ENCODE measurements around the gene IFT43.

IFT43 gene

DNA sequence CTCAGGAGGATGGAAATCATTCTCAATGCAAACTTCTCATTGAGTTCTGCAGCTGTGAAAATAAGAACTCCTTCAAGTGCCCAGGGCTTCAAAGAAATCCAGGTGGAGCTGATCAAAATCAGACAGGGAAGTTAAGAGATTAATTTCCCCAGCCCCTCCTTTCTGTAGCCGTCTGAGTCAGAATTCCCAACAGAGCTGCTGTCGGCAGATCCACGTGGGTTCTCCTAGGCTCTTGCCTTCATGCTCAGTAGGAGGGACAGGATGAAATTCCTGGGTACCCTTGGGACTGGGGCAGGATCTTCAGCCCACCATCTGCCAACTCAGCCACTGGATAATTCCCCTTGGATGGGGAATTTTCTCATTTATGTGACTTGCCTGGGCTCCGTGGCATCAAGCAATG is 17.1 kb upstream of the IFT43 start:
- Histone ChIP-seq H3K36me3 (ENCODE audit: control insufficient read depth in 5 of 5, insufficient read depth in 5 of 5, low read length in 5 of 5) (peaks cover 3 to 32% (median 26%) of the 10 kb centered on the region in 5 donors), H3K9ac (ENCODE audit: low read length in 5 of 5) (no peak overlapping the region), H3K9me3 (ENCODE audit: control insufficient read depth in 5 of 5, low read length in 5 of 5) (no peaks in the 10 kb centered on the region), H3K4me3 (ENCODE audit: low read depth in 1 of 5, low read length in 5 of 5) (peak overlapping the region in 1 of 5 donors; percentile 51), H3K27me3 (ENCODE audit: control insufficient read depth in 5 of 5, insufficient read depth in 4 of 5, low read length in 5 of 5) (no peaks in the 10 kb centered on the region), H3K27ac (ENCODE audit: low read depth, low read length) (peak overlapping the region; percentile 21), H3K4me1 (ENCODE audit: control insufficient read depth in 5 of 5, insufficient read depth in 5 of 5, low read length in 5 of 5) (peaks cover 3 to 41% (median 18%) of the 10 kb centered on the region in 5 donors)

DNA sequence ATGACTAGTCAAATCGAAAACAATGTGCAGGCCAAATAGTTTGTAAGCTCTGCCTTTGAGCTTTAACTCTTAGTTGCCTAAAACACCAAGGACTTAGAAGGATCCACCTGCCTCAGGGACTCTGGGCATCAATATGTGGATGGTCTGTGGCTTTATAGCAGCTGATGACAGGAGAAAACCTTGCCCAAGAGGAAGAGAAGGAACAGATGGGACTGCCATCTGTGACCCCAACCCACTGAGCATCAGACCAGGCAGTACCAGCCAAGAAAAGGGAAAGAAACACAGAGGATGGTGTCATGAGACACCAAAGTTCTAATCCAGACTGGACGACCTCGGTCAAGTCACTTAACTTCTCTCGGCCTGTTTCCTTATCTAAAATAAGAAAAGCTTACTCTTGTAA is 16.4 kb upstream of the IFT43 start:
- Histone ChIP-seq H3K36me3 (ENCODE audit: control insufficient read depth in 5 of 5, insufficient read depth in 5 of 5, low read length in 5 of 5) (peaks cover 3 to 32% (median 22%) of the 10 kb centered on the region in 5 donors), H3K4me1 (ENCODE audit: control insufficient read depth in 5 of 5, insufficient read depth in 5 of 5, low read length in 5 of 5) (peaks cover 3 to 41% (median 18%) of the 10 kb centered on the region in 5 donors), H3K27ac (ENCODE audit: low read depth, low read length) (peak overlapping the region; percentile 21)

DNA sequence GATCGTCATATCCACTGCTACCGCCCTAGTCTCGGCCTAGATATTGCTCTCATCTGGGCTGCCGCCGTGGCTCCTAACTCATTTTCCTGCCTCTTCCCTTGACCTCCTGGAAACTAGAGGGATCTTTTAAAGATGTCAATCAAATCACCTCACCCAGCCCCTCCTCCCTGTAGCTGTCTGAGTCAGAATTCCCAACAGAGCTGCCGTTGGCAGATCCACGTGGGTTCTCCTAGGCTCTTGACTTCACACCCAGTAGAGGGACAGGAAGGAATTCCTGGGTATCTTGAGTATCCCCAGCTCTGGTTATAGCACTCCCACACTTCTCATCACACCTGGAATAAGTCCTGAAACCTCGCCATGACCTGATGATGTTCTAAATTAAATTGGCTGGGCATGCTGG is 15.7 kb upstream of the IFT43 start:
- H3K27me3 ChIP-seq (ENCODE audit: control insufficient read depth in 5 of 5, insufficient read depth in 4 of 5, low read length in 5 of 5): no peaks in the 10 kb centered on the region
- no peak overlapping the region for H3K9ac ChIP-seq (ENCODE audit: low read length in 5 of 5)
- peaks cover 3 to 30% (median 18%) of the 10 kb centered on the region in 5 donors for H3K36me3 ChIP-seq (ENCODE audit: control insufficient read depth in 5 of 5, insufficient read depth in 5 of 5, low read length in 5 of 5)
- peaks cover 3 to 41% (median 18%) of the 10 kb centered on the region in 5 donors for H3K4me1 ChIP-seq (ENCODE audit: control insufficient read depth in 5 of 5, insufficient read depth in 5 of 5, low read length in 5 of 5)
- no peak overlapping the region for H3K27ac ChIP-seq (ENCODE audit: low read depth, low read length)
- no peaks in the 10 kb centered on the region for H3K9me3 ChIP-seq (ENCODE audit: control insufficient read depth in 5 of 5, low read length in 5 of 5)
- H3K4me3 ChIP-seq (ENCODE audit: low read depth in 1 of 5, low read length in 5 of 5): no peak overlapping the region

More for the DNA sequence above, 16.4 kb upstream of the IFT43 start:
- no peak overlapping the region for H3K4me3 ChIP-seq (ENCODE audit: low read depth in 1 of 5, low read length in 5 of 5)
- no peak overlapping the region for H3K9ac ChIP-seq (ENCODE audit: low read length in 5 of 5)
- no peaks in the 10 kb centered on the region for H3K27me3 ChIP-seq (ENCODE audit: control insufficient read depth in 5 of 5, insufficient read depth in 4 of 5, low read length in 5 of 5)
- no peaks in the 10 kb centered on the region for H3K9me3 ChIP-seq (ENCODE audit: control insufficient read depth in 5 of 5, low read length in 5 of 5)

DNA sequence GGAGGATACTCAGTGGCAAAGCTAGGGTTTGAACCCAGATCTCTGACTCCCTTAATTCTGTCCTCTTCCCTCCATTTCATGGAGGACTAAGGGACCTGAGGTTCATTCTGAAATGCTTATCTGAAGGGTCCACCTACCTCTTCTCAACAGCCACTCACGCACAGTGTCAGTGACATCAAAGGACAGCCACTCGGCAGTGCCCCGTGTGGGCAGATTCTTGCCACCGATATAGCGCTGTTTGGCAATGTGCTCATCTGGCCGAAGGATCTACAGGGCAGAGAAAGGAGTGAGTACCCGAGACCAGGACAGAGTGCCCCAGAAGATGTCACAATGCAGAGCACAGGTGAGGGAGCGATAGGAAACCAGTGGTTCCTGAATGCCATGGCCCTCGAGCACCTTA is 14.6 kb upstream of the IFT43 start:
- no peak overlapping the region for H3K4me3 ChIP-seq (ENCODE audit: low read depth in 1 of 5, low read length in 5 of 5)
- no peak overlapping the region for H3K9ac ChIP-seq (ENCODE audit: low read length in 5 of 5)
- peaks cover 0 to 19% (median 10%) of the 10 kb centered on the region in 5 donors for H3K36me3 ChIP-seq (ENCODE audit: control insufficient read depth in 5 of 5, insufficient read depth in 5 of 5, low read length in 5 of 5)
- H3K9me3 ChIP-seq (ENCODE audit: control insufficient read depth in 5 of 5, low read length in 5 of 5): no peaks in the 10 kb centered on the region
- peaks cover 3 to 41% (median 18%) of the 10 kb centered on the region in 5 donors for H3K4me1 ChIP-seq (ENCODE audit: control insufficient read depth in 5 of 5, insufficient read depth in 5 of 5, low read length in 5 of 5)
- H3K27ac ChIP-seq (ENCODE audit: low read depth, low read length): no peak overlapping the region
- H3K27me3 ChIP-seq (ENCODE audit: control insufficient read depth in 5 of 5, insufficient read depth in 4 of 5, low read length in 5 of 5): no peaks in the 10 kb centered on the region

DNA sequence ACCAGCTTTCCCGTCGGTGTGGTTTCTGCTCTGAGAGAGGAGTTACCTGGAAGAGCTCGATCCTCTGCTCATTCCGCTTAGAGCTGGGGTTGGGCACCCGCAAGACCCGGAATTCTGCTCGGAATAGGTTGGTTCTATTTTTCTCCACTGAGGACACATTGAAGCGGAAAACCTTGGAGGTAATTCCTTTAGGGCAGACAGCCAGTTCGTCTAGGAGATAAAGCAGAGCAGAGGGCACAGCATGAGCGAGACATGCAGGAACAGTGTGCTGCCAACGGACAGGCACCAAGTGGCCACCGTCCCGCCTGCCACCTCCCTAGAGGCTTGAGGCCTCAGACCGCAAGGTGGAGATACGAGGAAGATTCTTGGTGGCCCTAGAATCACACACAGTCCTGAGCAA is 14.1 kb upstream of the IFT43 start:
- Histone ChIP-seq H3K4me3 (ENCODE audit: low read depth in 1 of 5, low read length in 5 of 5) (peak overlapping the region in 1 of 5 donors; percentile 27), H3K36me3 (ENCODE audit: control insufficient read depth in 5 of 5, insufficient read depth in 5 of 5, low read length in 5 of 5) (peaks cover 0 to 15% (median 8%) of the 10 kb centered on the region in 5 donors), H3K9me3 (ENCODE audit: control insufficient read depth in 5 of 5, low read length in 5 of 5) (no peaks in the 10 kb centered on the region), H3K4me1 (ENCODE audit: control insufficient read depth in 5 of 5, insufficient read depth in 5 of 5, low read length in 5 of 5) (peaks cover 3 to 42% (median 18%) of the 10 kb centered on the region in 5 donors), H3K9ac (ENCODE audit: low read length in 5 of 5) (no peak overlapping the region), H3K27me3 (ENCODE audit: control insufficient read depth in 5 of 5, insufficient read depth in 4 of 5, low read length in 5 of 5) (no peaks in the 10 kb centered on the region), H3K27ac (ENCODE audit: low read depth, low read length) (no peak overlapping the region)

DNA sequence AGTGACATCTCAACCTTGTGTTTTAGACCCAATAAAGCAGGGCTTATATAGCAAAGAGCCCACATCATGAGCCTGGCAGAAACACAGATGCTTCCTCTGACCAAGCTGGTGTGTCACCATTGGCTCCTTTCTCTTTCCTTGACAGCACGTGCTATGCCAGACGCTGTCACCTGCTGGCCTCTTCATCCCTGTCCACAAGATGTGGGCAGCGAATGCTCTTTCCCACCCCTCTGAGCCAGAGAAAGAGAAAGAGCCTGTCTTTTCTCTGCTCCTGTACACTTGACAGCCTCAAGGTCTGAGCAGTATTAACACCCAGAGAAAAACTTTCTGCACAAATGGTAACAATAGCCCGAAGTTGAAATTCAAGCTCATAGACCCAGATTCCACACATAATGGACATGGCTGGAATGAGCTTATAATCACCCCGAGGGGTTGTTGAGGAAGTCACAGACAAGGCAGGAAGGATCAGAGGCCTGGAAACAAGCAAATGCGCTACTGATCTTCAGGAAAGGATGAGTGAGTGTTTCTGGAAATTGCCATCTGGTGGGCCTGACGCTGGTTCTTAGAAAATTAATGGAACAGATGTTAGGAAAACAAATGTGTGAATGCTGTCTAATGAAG is 12.7 kb upstream of the IFT43 start:
- Histone ChIP-seq H3K27ac (ENCODE audit: low read depth, low read length) (no peak overlapping the region), H3K4me3 (ENCODE audit: low read depth in 1 of 5, low read length in 5 of 5) (no peak overlapping the region), H3K4me1 (ENCODE audit: control insufficient read depth in 5 of 5, insufficient read depth in 5 of 5, low read length in 5 of 5) (peaks cover 3 to 47% (median 20%) of the 10 kb centered on the region in 5 donors), H3K36me3 (ENCODE audit: control insufficient read depth in 5 of 5, insufficient read depth in 5 of 5, low read length in 5 of 5) (peaks cover 0 to 12% (median 3%) of the 10 kb centered on the region in 5 donors), H3K27me3 (ENCODE audit: control insufficient read depth in 5 of 5, insufficient read depth in 4 of 5, low read length in 5 of 5) (no peaks in the 10 kb centered on the region), H3K9me3 (ENCODE audit: control insufficient read depth in 5 of 5, low read length in 5 of 5) (no peaks in the 10 kb centered on the region), H3K9ac (ENCODE audit: low read length in 5 of 5) (no peak overlapping the region)

DNA sequence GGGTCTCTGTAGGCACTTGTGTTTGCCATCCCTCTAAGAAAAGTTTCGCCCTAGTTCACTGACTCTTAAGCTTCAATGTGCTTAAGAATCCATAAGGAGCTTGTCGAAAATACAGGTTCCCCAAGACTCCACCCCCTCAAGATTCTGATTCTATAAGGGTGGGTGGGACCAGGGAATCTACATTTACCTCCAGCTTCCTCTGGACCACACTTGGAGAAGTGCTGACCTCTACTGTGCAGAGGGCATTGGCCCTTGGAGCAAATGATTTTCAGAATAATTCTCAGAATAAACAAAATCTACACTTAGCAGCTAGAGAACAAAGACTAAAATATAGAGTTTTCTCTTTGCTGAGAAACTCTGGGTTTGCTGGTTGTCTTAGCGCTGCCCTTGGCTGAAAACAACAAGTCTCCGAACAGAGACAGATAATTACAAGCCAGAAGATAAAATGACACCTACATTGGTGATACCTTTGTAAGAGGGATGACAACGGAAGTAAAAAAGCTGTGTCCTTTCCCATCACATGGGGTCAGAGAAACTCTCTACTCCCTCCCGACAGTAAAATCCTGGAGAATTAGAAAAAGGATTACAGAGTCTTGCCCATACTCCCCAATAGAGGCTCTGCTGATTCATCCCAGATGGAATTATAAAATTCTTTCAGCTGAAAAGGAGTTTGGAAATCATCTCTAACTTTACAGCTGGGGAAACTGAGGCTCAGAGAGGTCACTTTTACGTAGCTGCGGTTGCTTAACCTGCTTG is 8.6 kb upstream of the IFT43 start:
- Histone ChIP-seq H3K27me3 (ENCODE audit: control insufficient read depth in 5 of 5, insufficient read depth in 4 of 5, low read length in 5 of 5) (no peaks in the 10 kb centered on the region), H3K9me3 (ENCODE audit: control insufficient read depth in 5 of 5, low read length in 5 of 5) (no peaks in the 10 kb centered on the region), H3K4me3 (ENCODE audit: low read depth in 1 of 5, low read length in 5 of 5) (no peak overlapping the region), H3K9ac (ENCODE audit: low read length in 5 of 5) (no peak overlapping the region), H3K4me1 (ENCODE audit: control insufficient read depth in 5 of 5, insufficient read depth in 5 of 5, low read length in 5 of 5) (peaks cover 6 to 46% (median 44%) of the 10 kb centered on the region in 5 donors), H3K36me3 (ENCODE audit: control insufficient read depth in 5 of 5, insufficient read depth in 5 of 5, low read length in 5 of 5) (no peaks in the 10 kb centered on the region), H3K27ac (ENCODE audit: low read depth, low read length) (no peak overlapping the region)

DNA sequence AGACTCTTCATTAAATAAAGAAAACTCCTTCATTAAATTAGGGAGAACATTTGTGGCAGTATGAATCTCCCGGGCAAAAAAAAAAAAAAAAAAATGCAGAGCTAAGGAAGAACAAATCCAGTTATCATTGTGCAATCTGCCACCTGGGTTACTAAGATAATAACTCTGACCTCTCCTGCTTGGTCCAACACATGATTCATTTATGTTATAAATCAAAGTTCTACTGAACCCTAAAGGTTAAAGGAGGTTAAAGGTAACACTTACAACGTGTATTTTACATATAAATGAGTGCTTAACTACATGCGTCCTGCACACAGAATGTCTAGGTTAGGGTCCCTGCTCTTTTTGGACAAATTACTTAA is 8.0 kb upstream of the IFT43 start:
- Histone ChIP-seq H3K9me3 (ENCODE audit: control insufficient read depth in 5 of 5, low read length in 5 of 5) (no peaks in the 10 kb centered on the region), H3K9ac (ENCODE audit: low read length in 5 of 5) (no peak overlapping the region), H3K36me3 (ENCODE audit: control insufficient read depth in 5 of 5, insufficient read depth in 5 of 5, low read length in 5 of 5) (no peaks in the 10 kb centered on the region), H3K4me1 (ENCODE audit: control insufficient read depth in 5 of 5, insufficient read depth in 5 of 5, low read length in 5 of 5) (peaks cover 6 to 45% (median 45%) of the 10 kb centered on the region in 5 donors), H3K27ac (ENCODE audit: low read depth, low read length) (no peak overlapping the region), H3K27me3 (ENCODE audit: control insufficient read depth in 5 of 5, insufficient read depth in 4 of 5, low read length in 5 of 5) (no peaks in the 10 kb centered on the region), H3K4me3 (ENCODE audit: low read depth in 1 of 5, low read length in 5 of 5) (no peak overlapping the region)

DNA sequence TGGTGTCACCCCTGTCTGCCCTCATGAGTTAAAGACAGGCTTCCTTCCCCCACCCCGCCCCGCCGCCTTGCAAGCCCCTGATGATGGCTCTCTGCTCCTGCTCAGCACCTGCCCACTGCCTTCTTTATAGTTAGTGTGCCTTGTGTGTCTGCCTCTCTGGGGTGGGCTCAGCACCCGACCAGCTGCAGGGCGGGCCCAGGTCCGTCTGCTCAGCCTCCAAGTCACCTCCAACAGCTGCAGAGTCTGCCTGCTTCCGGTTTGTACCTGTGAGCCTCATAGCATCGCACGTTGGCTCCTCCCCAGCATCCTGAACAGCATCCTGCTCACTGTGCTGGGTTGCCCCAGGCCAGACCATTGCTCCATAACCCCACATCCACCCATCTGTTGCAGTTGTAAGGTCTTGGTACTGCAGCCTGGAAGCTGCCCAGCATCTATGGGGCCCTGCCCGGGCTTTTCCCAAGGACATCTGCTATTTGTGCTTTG is 7.3 kb upstream of the IFT43 start:
- H3K27ac ChIP-seq (ENCODE audit: low read depth, low read length): no peak overlapping the region
- H3K27me3 ChIP-seq (ENCODE audit: control insufficient read depth in 5 of 5, insufficient read depth in 4 of 5, low read length in 5 of 5): no peaks in the 10 kb centered on the region
- peak overlapping the region in 1 of 5 donors; percentile 77 for H3K4me3 ChIP-seq (ENCODE audit: low read depth in 1 of 5, low read length in 5 of 5)
- no peak overlapping the region for H3K9ac ChIP-seq (ENCODE audit: low read length in 5 of 5)
- H3K36me3 ChIP-seq (ENCODE audit: control insufficient read depth in 5 of 5, insufficient read depth in 5 of 5, low read length in 5 of 5): no peaks in the 10 kb centered on the region
- no peaks in the 10 kb centered on the region for H3K9me3 ChIP-seq (ENCODE audit: control insufficient read depth in 5 of 5, low read length in 5 of 5)
- peaks cover 8 to 50% (median 49%) of the 10 kb centered on the region in 5 donors for H3K4me1 ChIP-seq (ENCODE audit: control insufficient read depth in 5 of 5, insufficient read depth in 5 of 5, low read length in 5 of 5)

DNA sequence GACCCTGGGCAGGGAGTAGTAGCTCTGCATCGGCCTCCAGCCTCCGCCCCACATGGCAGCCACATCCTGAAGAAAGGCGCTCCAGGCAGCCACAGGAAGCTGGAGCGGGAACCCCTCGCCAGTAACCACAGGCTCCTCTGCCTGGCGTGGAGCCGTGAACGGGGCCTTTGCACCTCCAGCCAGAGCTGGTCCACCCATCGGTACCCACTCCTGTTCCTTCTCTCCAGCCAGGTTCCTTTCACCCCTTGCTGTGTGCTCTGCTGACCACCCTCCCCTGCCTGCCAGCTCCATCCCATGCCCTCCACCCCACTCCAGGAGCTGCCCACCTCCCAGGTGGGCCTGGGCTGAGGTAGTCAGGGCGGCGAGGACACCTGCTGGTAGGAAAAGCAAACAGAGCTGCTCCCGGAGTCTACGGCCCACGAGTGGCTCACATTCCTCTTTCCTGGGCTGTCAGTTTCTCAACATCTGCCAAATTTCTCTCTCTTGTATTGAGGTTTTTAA is 6.4 kb upstream of the IFT43 start:
- H3K36me3 ChIP-seq (ENCODE audit: control insufficient read depth in 5 of 5, insufficient read depth in 5 of 5, low read length in 5 of 5): no peaks in the 10 kb centered on the region
- H3K27me3 ChIP-seq (ENCODE audit: control insufficient read depth in 5 of 5, insufficient read depth in 4 of 5, low read length in 5 of 5): no peaks in the 10 kb centered on the region
- H3K9ac ChIP-seq (ENCODE audit: low read length in 5 of 5): peak overlapping the region in 3 of 5 donors; percentile 28 to 59 (median 39)
- H3K4me3 ChIP-seq (ENCODE audit: low read depth in 1 of 5, low read length in 5 of 5): peak overlapping the region; percentile 32 to 77 (median 48)
- no peaks in the 10 kb centered on the region for H3K9me3 ChIP-seq (ENCODE audit: control insufficient read depth in 5 of 5, low read length in 5 of 5)
- peaks cover 8 to 50% (median 49%) of the 10 kb centered on the region in 5 donors for H3K4me1 ChIP-seq (ENCODE audit: control insufficient read depth in 5 of 5, insufficient read depth in 5 of 5, low read length in 5 of 5)
- no peak overlapping the region for H3K27ac ChIP-seq (ENCODE audit: low read depth, low read length)
